ENCODE results near the gene EPS15.

GRCh38 chr1:51469518-51469917, 49.5 kb downstream of the EPS15 start:
- TF ChIP-seq POLR2AphosphoS5 (IDR thresholded peaks at IDR 0.05) (no peak), CTCF (IDR thresholded peaks at IDR 0.05) (no peak), EP300 (IDR thresholded peaks at IDR 0.05) (no peak), POLR2A (IDR thresholded peaks at IDR 0.05) (no peak)

Data from gastroesophageal sphincter (tissue), 3 donors.